GM12865 (cell line): ENCODE results near the gene PAF1.

ENCODE experiments used
- DNase-seq: peaks from one replicate; pipeline ENCODE4 v3.0.0; 2010; ENCODE audit warnings: low read depth
- H3K4me3 ChIP-seq: 2 replicates; pipeline ENCODE4 v1.5.1; 2011; ENCODE audit warnings: mild to moderate bottlenecking, low read depth, low read length, control low read depth
- CTCF ChIP-seq: IDR thresholded peaks from 2 replicates; pipeline ENCODE4 v1.5.1; 2011; ENCODE audit warnings: low read length, control low read depth, low read depth, inconsistent platforms; ENCODE audit not compliant: insufficient read depth; ENCODE audit errors: missing control alignments

Gene PAF1

DNA sequence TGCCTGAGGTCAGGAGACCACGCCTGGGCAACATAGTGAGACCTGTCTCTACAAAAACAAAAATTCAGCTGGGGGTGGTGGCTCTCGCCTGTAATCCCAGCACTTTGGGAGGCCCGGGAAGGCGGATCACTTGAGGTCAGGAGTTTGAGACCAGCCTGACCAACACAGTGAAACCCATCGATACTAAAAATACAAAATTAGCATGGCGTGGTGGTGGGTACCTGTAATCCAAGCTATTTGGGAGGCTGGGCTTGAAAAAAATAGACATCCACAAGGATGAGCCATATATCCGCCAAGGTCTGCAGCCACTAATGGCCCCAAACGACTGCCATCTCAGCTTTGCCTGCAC is 41.7 kb upstream of the PAF1 start:
- DNase-seq = no peak
- no peak for TF ChIP-seq CTCF
- no peak overlapping the region for H3K4me3 ChIP-seq

- no peak for TF ChIP-seq CTCF
- peak; percentile 86 for DNase-seq
- peak overlapping the region; percentile 9 for H3K4me3 ChIP-seq
These were observed 40.0 kb upstream of the PAF1 start for GRCh38 chr19:39430675-39431593.

GRCh38 chr19:39428283-39429112 is 37.6 kb upstream of the PAF1 start:
- DNase-seq = no peak
- TF ChIP-seq CTCF = no peak
- no peak overlapping the region for H3K4me3 ChIP-seq

DNA sequence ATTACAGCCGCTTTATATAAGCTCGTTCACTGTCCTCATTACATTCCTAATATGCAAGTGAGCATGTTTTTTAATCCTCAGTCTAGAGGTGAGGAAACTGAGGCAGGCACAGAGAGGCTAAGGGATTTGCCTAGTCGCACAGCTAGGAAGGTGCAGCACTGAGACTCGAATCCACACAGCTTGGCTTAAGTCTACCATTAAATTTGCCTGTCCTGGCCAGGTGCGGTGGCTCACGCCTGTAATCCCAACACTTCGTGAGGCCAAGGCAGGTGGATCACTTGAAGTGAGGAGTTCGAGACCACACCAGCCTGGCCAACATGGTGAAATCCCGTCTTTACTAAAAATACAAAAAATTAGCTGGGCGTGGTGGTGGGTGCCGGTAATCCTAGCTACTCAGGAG is 36.8 kb upstream of the PAF1 start:
- no peak overlapping the region for H3K4me3 ChIP-seq
- no peak for DNase-seq
- no peak for TF ChIP-seq CTCF

DNA sequence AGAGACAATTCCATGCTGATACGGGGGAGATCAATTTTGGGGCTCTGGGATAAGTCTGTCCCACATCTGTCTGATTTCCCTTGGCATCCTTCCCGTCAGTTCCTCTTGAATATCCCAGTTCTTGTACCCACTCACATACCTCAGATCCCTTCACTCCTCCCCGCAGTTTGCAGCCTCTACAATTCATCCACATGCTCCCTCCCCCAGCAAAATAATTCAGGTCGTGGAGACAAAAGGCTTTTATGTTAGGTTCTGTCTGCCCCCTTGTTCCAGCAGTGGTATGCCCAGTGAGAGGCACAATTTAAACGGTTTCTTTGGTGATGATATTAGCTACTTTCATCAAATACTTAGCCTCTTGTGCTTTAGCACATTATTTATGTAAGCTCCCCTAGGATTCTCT is 35.3 kb upstream of the PAF1 start:
- no peak for DNase-seq

GRCh38 chr19:39425744-39426143 is 34.8 kb upstream of the PAF1 start:
- H3K4me3 ChIP-seq = no peak overlapping the region
- DNase-seq = no peak
- no peak for TF ChIP-seq CTCF

More for the DNA sequence above, 35.3 kb upstream of the PAF1 start:
- no peak for TF ChIP-seq CTCF
- H3K4me3 ChIP-seq = no peak overlapping the region
